ENCODE measurements around the gene NUP85. TPM values are rescaled to one million over a fixed set of nuclear protein-coding genes. Genes with fewer than 3 reads are reported as not detected.
"Not testable (repeated sequence)": the region's sequence is repeated elsewhere in the genome, so short reads cannot be mapped to it uniquely, and the experiment has no call there.

NUP85 gene
- polyA plus RNA-seq, 1 of the 3 experiments (the other 2 are of a cell fraction), result 80.5 TPM

GRCh38 chr17:75163074-75163473, 42.4 kb upstream of the NUP85 start:
- H3K4me1 ChIP-seq (ENCODE audit: control insufficient read depth in 1 of 2, insufficient read depth in 2 of 2, low read depth in 1 of 2, low read length in 1 of 2), result peaks cover 0 to 8% of the 10 kb centered on the region in 2 experiments; a peak in 1 of 4 replicates
- CTCF ChIA-PET, result interaction anchor here (1.2 to 2.3 kb wide), 6 partner anchors 9 to 49 kb away, joined by 3 to 7 read pairs (median 3); partner anchors contain the start of genes JPT1 and NT5C

GRCh38 chr17:75164606-75165005, 40.9 kb upstream of the NUP85 start:
- not testable (repeated sequence) for H3K27ac ChIP-seq (ENCODE audit: low read depth in 2 of 2, low read length in 1 of 2); DNase-seq; H3K4me1 ChIP-seq (ENCODE audit: control insufficient read depth in 1 of 2, insufficient read depth in 2 of 2, low read depth in 1 of 2, low read length in 1 of 2); H3K9me3 ChIP-seq; H3K9me2 ChIP-seq; H3K4me3 ChIP-seq (ENCODE audit: low read depth in 2 of 2, low read length in 1 of 2); H3K27me3 ChIP-seq (ENCODE audit: insufficient read depth); H3K4me2 ChIP-seq; H2AFZ ChIP-seq (ENCODE audit: low read depth)
- Histone ChIP-seq H3K79me2 (ENCODE audit: insufficient read depth) (peaks cover 71% of the 10 kb centered on the region), H3K36me3 (replicated peaks in 1 of 2; ENCODE audit: control insufficient read depth in 1 of 2, insufficient read depth in 2 of 2, low read length in 1 of 2) (peaks cover 12 to 63% of the 10 kb centered on the region in 2 experiments), H3F3A (replicated peaks; ENCODE audit: insufficient read depth) (peaks cover 39% of the 10 kb centered on the region), H3K9ac (peak overlapping the region; percentile 35; the same call in 1 of the 2 replicates), H4K20me1 (ENCODE audit: insufficient read depth) (peaks cover 12% of the 10 kb centered on the region)
- ChIA-PET CTCF (interaction anchor here (0.6 to 1.2 kb wide), 3 partner anchors 9 to 207 kb away, joined by 3 read pairs; no protein-coding TSS in a partner anchor), POLR2A (interaction anchor here (0.6 to 0.9 kb wide), 2 partner anchors 10 to 67 kb away, joined by 3 read pairs; no protein-coding TSS in a partner anchor)
- 95% methylated on average over 15 of the region's 15 CpGs for WGBS (ENCODE audit: low lambda C conversion rate)

More at GRCh38 chr17:75163074-75163473, 42.4 kb upstream of the NUP85 start:
- H3K9ac ChIP-seq, result no peak overlapping the region
- H3K4me3 ChIP-seq (ENCODE audit: low read depth in 2 of 2, low read length in 1 of 2), result no peak overlapping the region
- no peak overlapping the region for H2AFZ ChIP-seq (ENCODE audit: low read depth)
- no peaks in the 10 kb centered on the region for H3K9me2 ChIP-seq
- peaks cover 56% of the 10 kb centered on the region; the same call in 1 of the 2 replicates for H3K79me2 ChIP-seq (ENCODE audit: insufficient read depth)
- H3K4me2 ChIP-seq, result no peak overlapping the region
- peaks cover 39% of the 10 kb centered on the region for H3F3A ChIP-seq (replicated peaks; ENCODE audit: insufficient read depth)
- H4K20me1 ChIP-seq (ENCODE audit: insufficient read depth), result no peaks in the 10 kb centered on the region
- POLR2A ChIA-PET, result interaction anchor here (0.6 kb wide), 1 partner anchor 32 kb away, joined by 3 read pairs; the partner anchor contains the start of gene NT5C
- H3K36me3 ChIP-seq (replicated peaks in 1 of 2; ENCODE audit: control insufficient read depth in 1 of 2, insufficient read depth in 2 of 2, low read length in 1 of 2), result peaks cover 12 to 57% of the 10 kb centered on the region in 2 experiments
- TF ChIP-seq JUND (IDR thresholded peaks at IDR 0.05) (no peak), RCOR1 (IDR thresholded peaks at IDR 0.05; ENCODE audit: low read length) (no peak), SMC3 (IDR thresholded peaks at IDR 0.05; ENCODE audit: low read depth, low read length) (no peak), MXI1 (IDR thresholded peaks at IDR 0.05; ENCODE audit: low read depth, low read length) (no peak), EZH2phosphoT487 (IDR thresholded peaks at IDR 0.05; ENCODE audit: borderline replicate concordance, low read depth) (no peak), FOXJ3 (CRISPR knock-in tag; IDR thresholded peaks at IDR 0.05) (no peak), ELF1 (IDR thresholded peaks at IDR 0.05) (no peak), IRF3 (IDR thresholded peaks at IDR 0.05; ENCODE audit: low read depth, low read length) (no peak), CHD2 (IDR thresholded peaks at IDR 0.05; ENCODE audit: low read length, partially characterized antibody) (no peak), TAF1 (IDR thresholded peaks at IDR 0.05; ENCODE audit: borderline replicate concordance, low read depth, low read length) (no peak), USF1 (IDR thresholded peaks at IDR 0.05; ENCODE audit: borderline replicate concordance, low read depth) (no peak), FOXM1 (IDR thresholded peaks at IDR 0.05; ENCODE audit: low read depth) (no peak)
- DNase-seq, result no peak
- 91% methylated on average over 5 of the region's 5 CpGs for WGBS (ENCODE audit: low lambda C conversion rate)
- no peaks in the 10 kb centered on the region for H3K27me3 ChIP-seq (ENCODE audit: insufficient read depth)
- no peak overlapping the region for H3K27ac ChIP-seq (ENCODE audit: low read depth in 2 of 2, low read length in 1 of 2)
- H3K9me3 ChIP-seq, result no peaks in the 10 kb centered on the region

All from SK-N-SH (cell line).